ENCODE measurements around the gene TM7SF2. TPM values are rescaled to one million over a fixed set of nuclear protein-coding genes. Genes with fewer than 3 reads are reported as not detected.

Gene TM7SF2
- total and polyA plus RNA-seq, 2 of the 13 experiments (the other 11 are each of a cell fraction or from before 2014, with no cell fraction given), result 56.0 to 66.9 TPM

DNA sequence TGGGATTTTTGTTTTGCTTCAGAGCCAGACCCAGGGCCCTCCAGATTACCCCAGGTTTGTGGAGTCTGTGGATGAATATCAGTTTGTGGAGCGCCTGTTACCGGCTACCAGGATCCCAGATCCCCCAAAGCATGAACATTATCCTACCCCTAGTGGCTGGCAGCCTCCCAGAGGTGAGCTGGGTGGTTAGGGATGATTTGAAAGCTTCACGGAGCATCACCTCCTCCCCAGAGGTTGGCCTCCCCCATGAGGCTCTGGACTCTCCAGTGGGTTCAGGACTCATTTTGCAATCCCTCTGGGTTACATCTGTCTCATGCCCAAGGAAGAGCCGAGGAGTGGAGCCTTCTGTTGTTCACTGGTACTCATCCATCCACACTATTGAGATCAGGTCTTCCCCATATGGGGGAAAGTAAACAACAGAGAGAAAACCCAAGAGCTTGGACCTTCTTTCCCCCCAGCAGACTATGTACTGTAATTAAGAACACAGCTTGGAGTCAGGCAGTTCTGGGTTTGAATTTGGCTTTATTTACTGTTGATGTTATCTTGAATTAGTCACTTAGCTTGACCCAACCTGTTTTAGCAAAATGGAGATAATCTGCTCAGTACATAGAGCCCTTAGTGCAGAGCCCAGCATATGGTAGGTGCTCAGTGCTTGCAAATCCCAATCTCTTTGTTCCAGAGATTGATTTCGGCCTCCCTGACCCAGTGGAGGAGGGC is 13.0 kb downstream of the TM7SF2 start:
- Histone ChIP-seq H3K9me3 (ENCODE audit: low read length) (no peaks in the 10 kb centered on the region), H3K9ac (ENCODE audit: insufficient read depth, low read depth, low read length) (no peak overlapping the region), H3K27ac (ENCODE audit: extremely low read length, insufficient read depth, low read length) (no peak overlapping the region), H3K4me3 (replicated peaks in 1 of 3; ENCODE audit: insufficient read depth in 1 of 3, low read depth in 2 of 3, low read length in 3 of 3) (no peak overlapping the region), H3K4me1 (ENCODE audit: insufficient read depth, low read length) (peaks cover 37% of the 10 kb centered on the region), H3K27me3 (ENCODE audit: control insufficient read depth in 1 of 2, insufficient read depth in 2 of 2, low read length in 2 of 2) (no peaks in the 10 kb centered on the region; a peak in 1 of 5 replicates), H2AFZ (ENCODE audit: low read length) (no peak overlapping the region), H3K79me2 (ENCODE audit: insufficient read depth, low read length) (peaks cover 42% of the 10 kb centered on the region), H4K20me1 (ENCODE audit: insufficient read depth, low read length) (no peaks in the 10 kb centered on the region), H3K4me2 (ENCODE audit: low read depth, low read length) (no peak overlapping the region), H3K36me3 (replicated peaks in 1 of 2; ENCODE audit: control insufficient read depth in 1 of 2, insufficient read depth in 2 of 2, low read length in 2 of 2) (peaks cover 33 to 63% of the 10 kb centered on the region in 2 experiments)
- CTCF ChIA-PET (ENCODE audit: low intra/inter-chr PET ratio, low total read pairs), result no interaction called here
- POLR2A ChIA-PET, result interaction anchor here (1.0 to 4.7 kb wide), 2 partner anchors 11 to 57 kb away, joined by 3 to 105 read pairs; partner anchors contain the start of genes CAPN1 and SYVN1
- 94% methylated on average over 4 of the region's 5 CpGs for WGBS (ENCODE audit: low lambda C conversion rate)
- in situ Hi-C loops (cut with HindIII; ENCODE audit: extremely low pct_ligation_motif_present, low pct_unique_long_range_greater_than_20kb), result no loop called here
- TF ChIP-seq NR3C1 (CRISPR knock-in tag; IDR thresholded peaks at IDR 0.05), result no peak
- TF ChIP-seq, protein P1, sequence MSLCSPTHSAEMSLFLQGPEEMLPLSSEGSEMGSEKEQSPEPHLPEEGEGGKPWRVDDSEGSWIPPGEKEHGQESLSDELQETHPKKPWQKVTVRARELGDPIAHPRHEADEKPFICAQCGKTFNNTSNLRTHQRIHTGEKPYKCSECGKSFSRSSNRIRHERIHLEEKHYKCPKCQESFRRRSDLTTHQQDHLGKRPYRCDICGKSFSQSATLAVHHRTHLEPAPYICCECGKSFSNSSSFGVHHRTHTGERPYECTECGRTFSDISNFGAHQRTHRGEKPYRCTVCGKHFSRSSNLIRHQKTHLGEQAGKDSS (CRISPR knock-in tag; IDR thresholded peaks at IDR 0.05; ENCODE audit: borderline replicate concordance, low read depth), result no peak
- TF ChIP-seq, protein P2, sequence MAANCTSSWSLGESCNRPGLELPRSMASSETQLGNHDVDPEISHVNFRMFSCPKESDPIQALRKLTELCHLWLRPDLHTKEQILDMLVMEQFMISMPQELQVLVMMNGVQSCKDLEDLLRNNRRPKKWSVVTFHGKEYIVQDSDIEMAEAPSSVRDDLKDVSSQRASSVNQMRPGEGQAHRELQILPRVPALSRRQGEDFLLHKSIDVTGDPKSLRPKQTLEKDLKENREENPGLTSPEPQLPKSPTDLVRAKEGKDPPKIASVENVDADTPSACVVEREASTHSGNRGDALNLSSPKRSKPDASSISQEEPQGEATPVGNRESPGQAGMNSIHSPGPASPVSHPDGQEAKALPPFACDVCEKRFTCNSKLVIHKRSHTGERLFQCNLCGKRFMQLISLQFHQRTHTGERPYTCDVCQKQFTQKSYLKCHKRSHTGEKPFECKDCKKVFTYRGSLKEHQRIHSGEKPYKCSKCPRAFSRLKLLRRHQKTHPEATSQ (CRISPR knock-in tag; IDR thresholded peaks at IDR 0.05; ENCODE audit: borderline replicate concordance), result no peak
- TF ChIP-seq ZNF589 (CRISPR knock-in tag; conservative IDR thresholded peaks at IDR 0.05), result no peak
- TF ChIP-seq SMYD3 (CRISPR knock-in tag; IDR thresholded peaks at IDR 0.05), result no peak
- no peak for TF ChIP-seq ISX (CRISPR knock-in tag; conservative IDR thresholded peaks at IDR 0.05)
- no peak for TF ChIP-seq HMG20B (CRISPR knock-in tag; conservative IDR thresholded peaks at IDR 0.05)
- no peak for TF ChIP-seq ZNF605 (CRISPR knock-in tag; IDR thresholded peaks at IDR 0.05)
- TF ChIP-seq ZNF670 (CRISPR knock-in tag; IDR thresholded peaks at IDR 0.05; ENCODE audit: borderline replicate concordance), result no peak
- no peak for TF ChIP-seq SKI (IDR thresholded peaks at IDR 0.05; ENCODE audit: partially characterized antibody)
- intact Hi-C loops (cut with micrococcal nuclease; ENCODE audit: unreplicated experiment), result no loop called here
- no peak for ATAC-seq
- no peak for FAIRE-seq
- no peak for DNase-seq (ENCODE audit: low spot score)
- no TSS peak for BruUV-seq (replicated peaks)

All from HepG2 (cell line).